Neuronal stem cell (in vitro differentiated cells): ENCODE data around the gene CCDC73.
"Not testable (repeated sequence)": the region's sequence is repeated elsewhere in the genome, so short reads cannot be mapped to it uniquely, and the experiment has no call there.

Experiments
- DNase-seq: peaks from one replicate; pipeline ENCODE4 v3.0.0-alpha.2; 2013; ENCODE audit warnings: low spot score
- H2AFZ ChIP-seq: one replicate; pipeline ENCODE4 v1.6.1; 2013; ENCODE audit warnings: mild to moderate bottlenecking, low read length, inconsistent platforms
- H2AK5ac ChIP-seq: 2 replicates; pipeline ENCODE4 v1.6.1; 2013; ENCODE audit warnings: low read depth, mild to moderate bottlenecking, inconsistent platforms, low read length, moderate library complexity, mixed read lengths
- H2BK120ac ChIP-seq: 2 replicates; pipeline ENCODE4 v1.6.1; 2013; ENCODE audit warnings: low read depth, mild to moderate bottlenecking, inconsistent platforms, low read length, moderate library complexity, mixed read lengths
- H2BK12ac ChIP-seq: one replicate; pipeline ENCODE4 v1.6.1; 2013; ENCODE audit warnings: low read length, inconsistent platforms
- H2BK15ac ChIP-seq: 2 replicates; pipeline ENCODE4 v1.6.1; 2013; ENCODE audit warnings: mild to moderate bottlenecking, low read length, inconsistent platforms, mixed read lengths
- H2BK5ac ChIP-seq: one replicate; pipeline ENCODE4 v1.6.1; 2013; ENCODE audit warnings: inconsistent platforms, mild to moderate bottlenecking, low read length, moderate library complexity
- H3K14ac ChIP-seq: one replicate; pipeline ENCODE4 v1.6.1; 2013; ENCODE audit warnings: low read length, inconsistent platforms
- H3K18ac ChIP-seq: 2 replicates; pipeline ENCODE4 v1.6.1; 2013; ENCODE audit warnings: low read length, inconsistent platforms
- H3K23ac ChIP-seq: 2 replicates; pipeline ENCODE4 v1.6.1; 2013; ENCODE audit warnings: low read depth, mild to moderate bottlenecking, mixed read lengths, low read length, inconsistent platforms; ENCODE audit not compliant: poor library complexity
- H3K27ac ChIP-seq: replicated peaks from 3 replicates; pipeline ENCODE4 v1.5.1; 2013; ENCODE audit warnings: low read length, inconsistent platforms
- H3K27me3 ChIP-seq, 3 experiments: 2 replicates each; pipeline ENCODE4 v1.6.1; 2013; ENCODE audit warnings: low read length in 3 of 3, mild to moderate bottlenecking in 2 of 3, inconsistent platforms in 1 of 3, low read depth in 1 of 3, mixed read lengths in 1 of 3, moderate library complexity in 1 of 3; ENCODE audit not compliant: control insufficient read depth in 3 of 3, insufficient read depth in 3 of 3
- H3K36me3 ChIP-seq, 2 donors: replicated peaks in 1 of 2; 2 replicates each; pipeline ENCODE4 v1.6.1; 2013; ENCODE audit warnings: low read length in 2 of 2; ENCODE audit not compliant: control insufficient read depth in 2 of 2, insufficient read depth in 2 of 2
- H3K4ac ChIP-seq: 2 replicates; pipeline ENCODE4 v1.6.1; 2013; ENCODE audit warnings: inconsistent platforms, mild to moderate bottlenecking, low read length, moderate library complexity
- H3K4me1 ChIP-seq, 2 donors: 1 replicate in 1 of 2; 2 replicates in 1 of 2; pipeline ENCODE4 v1.6.1; 2013; ENCODE audit warnings: low read length in 2 of 2, low read depth in 1 of 2; ENCODE audit not compliant: control insufficient read depth in 2 of 2, insufficient read depth in 1 of 2
- H3K4me2 ChIP-seq: one replicate; pipeline ENCODE4 v1.6.1; 2013; ENCODE audit warnings: mild to moderate bottlenecking, low read length, inconsistent platforms; ENCODE audit not compliant: insufficient read depth, poor library complexity, severe bottlenecking
- H3K4me3 ChIP-seq, 2 donors: 2 replicates each; pipeline ENCODE4 v1.5.1; 2013; ENCODE audit warnings: low read length in 2 of 2, mild to moderate bottlenecking in 2 of 2, inconsistent platforms in 1 of 2, moderate library complexity in 1 of 2
- H3K79me1 ChIP-seq: one replicate; pipeline ENCODE4 v1.6.1; 2013; ENCODE audit warnings: low read depth, mild to moderate bottlenecking, inconsistent platforms, low read length, moderate library complexity
- H3K9ac ChIP-seq: one replicate; pipeline ENCODE4 v1.6.1; 2013; ENCODE audit warnings: mild to moderate bottlenecking, low read depth, low read length, inconsistent platforms; ENCODE audit not compliant: poor library complexity
- H3K9me3 ChIP-seq, 2 donors: replicated peaks in 1 of 2; 2 replicates each; pipeline versions ENCODE3 to v1.6.1; 2013; ENCODE audit warnings: low read length in 2 of 2, mild to moderate bottlenecking in 2 of 2, inconsistent platforms in 1 of 2, low read depth in 1 of 2, mixed read lengths in 1 of 2, moderate library complexity in 1 of 2; ENCODE audit not compliant: control insufficient read depth in 2 of 2, insufficient read depth in 1 of 2
- H4K8ac ChIP-seq: one replicate; pipeline ENCODE4 v1.6.1; 2013; ENCODE audit warnings: low read depth, mild to moderate bottlenecking, inconsistent platforms, low read length, moderate library complexity
- H4K91ac ChIP-seq: one replicate; pipeline ENCODE4 v1.6.1; 2013; ENCODE audit warnings: low read length, low read depth, mild to moderate bottlenecking, inconsistent platforms; ENCODE audit not compliant: poor library complexity
- WGBS, 2 donors: extraction: QIAGEN DNeasy Blood & Tissue Kit; methylation state at CpG; one replicate each; pipeline ENCODE4 v1.1.7; 2013; ENCODE audit warnings: missing lambda C conversion rate in 2 of 2, mixed read lengths in 1 of 2; ENCODE audit not compliant: insufficient read length in 2 of 2, insufficient replicate concordance in 1 of 2; ENCODE audit errors: extremely low coverage in 2 of 2; 5-methylcytosine and 5-hydroxymethylcytosine counted together

Gene CCDC73

DNA sequence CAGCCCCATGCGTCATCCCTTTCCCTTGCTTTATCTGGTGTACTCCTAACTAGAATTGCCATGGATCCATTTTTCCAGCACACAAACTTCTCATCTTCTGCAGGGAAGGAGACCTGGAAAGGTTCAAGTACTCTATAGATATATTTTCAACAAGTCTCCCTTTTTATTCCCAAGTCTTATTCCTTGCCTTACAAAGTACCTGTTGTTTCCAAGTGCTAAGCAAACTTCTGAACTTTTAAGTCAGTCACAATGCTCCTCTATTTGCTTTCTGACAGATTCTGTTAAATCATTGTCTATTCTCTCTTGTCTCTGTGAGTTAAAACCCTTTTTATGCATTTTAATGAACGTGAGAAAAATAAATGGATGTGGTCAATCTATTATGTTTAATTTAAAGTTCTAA lies 20.4 kb downstream of the CCDC73 start:
- H2AFZ ChIP-seq, result no peak overlapping the region
- H3K36me3 ChIP-seq, result no peaks in the 10 kb centered on the region
- no peak overlapping the region for H3K4ac ChIP-seq
- no peak overlapping the region for H3K4me3 ChIP-seq
- no peak overlapping the region for H3K4me2 ChIP-seq
- H3K9ac ChIP-seq, result no peak overlapping the region
- H3K27ac ChIP-seq, result no peak overlapping the region
- H3K23ac ChIP-seq, result no peak overlapping the region
- H3K9me3 ChIP-seq, result no peaks in the 10 kb centered on the region
- no CpG with 5 or more reads among the region's 2 CpGs for WGBS, 2 donors
- no peaks in the 10 kb centered on the region for H3K79me1 ChIP-seq
- H2BK12ac ChIP-seq, result no peak overlapping the region
- no peak overlapping the region for H4K91ac ChIP-seq
- no peak overlapping the region for H3K18ac ChIP-seq
- no peak overlapping the region for H2BK120ac ChIP-seq
- H3K4me1 ChIP-seq, result no peaks in the 10 kb centered on the region
- DNase-seq, result no peak
- H3K27me3 ChIP-seq, result no peaks in the 10 kb centered on the region
- H2BK15ac ChIP-seq, result no peak overlapping the region
- H2AK5ac ChIP-seq, result no peak overlapping the region
- no peak overlapping the region for H4K8ac ChIP-seq
- H3K14ac ChIP-seq, result no peak overlapping the region
- H2BK5ac ChIP-seq, result no peak overlapping the region

DNA sequence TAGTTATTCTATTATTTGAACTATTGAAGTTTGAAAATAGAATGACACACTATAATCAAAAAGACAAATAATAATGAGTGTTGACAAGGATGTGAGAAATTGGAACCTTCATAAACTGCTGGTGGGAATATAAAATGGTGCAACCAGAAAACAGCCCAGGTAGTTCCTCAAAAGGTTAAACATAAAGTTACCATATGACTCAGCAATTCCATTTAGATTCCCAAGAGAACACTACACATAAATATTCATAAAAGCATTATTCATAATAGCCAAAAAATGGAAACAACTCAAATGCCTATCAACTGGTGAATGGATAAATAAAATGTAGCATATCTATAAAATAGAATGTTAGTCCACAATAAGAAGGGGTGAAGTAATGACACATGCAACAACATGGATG lies 21.7 kb downstream of the CCDC73 start:
- no peak overlapping the region for H3K9ac ChIP-seq
- H4K91ac ChIP-seq, result no peak overlapping the region
- no peak overlapping the region for H3K4me2 ChIP-seq
- H2AFZ ChIP-seq, result no peak overlapping the region
- no peak overlapping the region for H3K4me3 ChIP-seq
- DNase-seq, result no peak
- no peak overlapping the region for H4K8ac ChIP-seq
- no peak overlapping the region for H3K18ac ChIP-seq
- H3K79me1 ChIP-seq, result no peaks in the 10 kb centered on the region
- H3K23ac ChIP-seq, result no peak overlapping the region
- no peaks in the 10 kb centered on the region for H3K36me3 ChIP-seq
- H3K27me3 ChIP-seq, result no peaks in the 10 kb centered on the region
- no peak overlapping the region for H2AK5ac ChIP-seq
- no peak overlapping the region for H2BK12ac ChIP-seq
- no peak overlapping the region for H2BK5ac ChIP-seq
- H3K4me1 ChIP-seq, result no peaks in the 10 kb centered on the region
- H3K4ac ChIP-seq, result no peak overlapping the region
- H3K14ac ChIP-seq, result no peak overlapping the region
- H3K9me3 ChIP-seq, result no peaks in the 10 kb centered on the region
- no peak overlapping the region for H3K27ac ChIP-seq
- no peak overlapping the region for H2BK15ac ChIP-seq
- H2BK120ac ChIP-seq, result no peak overlapping the region

GRCh38 chr11:32761774-32762173 lies 32.7 kb downstream of the CCDC73 start:
- not testable (repeated sequence) for H2BK15ac ChIP-seq, H3K9ac ChIP-seq, H2BK5ac ChIP-seq, H4K8ac ChIP-seq, H3K4me2 ChIP-seq, H3K4ac ChIP-seq, H3K23ac ChIP-seq, H2BK12ac ChIP-seq, H3K9me3 ChIP-seq, H3K14ac ChIP-seq, H2AK5ac ChIP-seq, DNase-seq, H3K4me3 ChIP-seq, H3K27ac ChIP-seq, H3K18ac ChIP-seq, H2AFZ ChIP-seq, H3K79me1 ChIP-seq, H3K36me3 ChIP-seq, H3K27me3 ChIP-seq, H3K4me1 ChIP-seq, H4K91ac ChIP-seq, H2BK120ac ChIP-seq
- WGBS, 2 donors, result no CpG with 5 or more reads among the region's 2 CpGs

DNA sequence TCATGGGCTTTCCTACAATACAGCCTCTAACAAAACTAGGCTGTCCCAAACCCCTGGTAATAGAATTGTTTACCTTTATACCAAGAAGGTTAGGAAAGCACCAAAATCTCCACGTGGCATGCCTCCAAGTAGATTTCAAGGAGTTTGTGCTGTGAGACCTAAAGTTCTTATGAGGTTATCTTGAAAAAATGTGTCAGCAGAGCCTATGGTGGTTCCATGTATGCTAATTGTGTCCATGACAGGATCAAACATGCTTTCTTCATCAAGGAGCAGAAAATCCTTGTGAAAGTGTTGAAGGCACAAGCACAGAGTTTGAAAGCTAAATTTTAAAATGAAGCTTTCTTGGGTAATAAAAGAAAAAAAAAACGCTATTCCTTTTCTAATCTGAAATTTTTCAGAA lies 36.2 kb downstream of the CCDC73 start:
- Histone ChIP-seq H3K18ac (no peak overlapping the region), H3K4me1 (no peaks in the 10 kb centered on the region), H3K27ac (no peak overlapping the region), H2BK15ac (no peak overlapping the region), H4K91ac (no peak overlapping the region), H3K14ac (no peak overlapping the region), H3K79me1 (no peaks in the 10 kb centered on the region), H2AFZ (no peak overlapping the region), H3K4me2 (no peak overlapping the region), H2BK12ac (no peak overlapping the region), H2BK5ac (no peak overlapping the region), H2BK120ac (no peak overlapping the region), H3K9ac (no peak overlapping the region), H3K23ac (no peak overlapping the region), H4K8ac (no peak overlapping the region), H3K4me3 (no peak overlapping the region), H3K36me3 (no peaks in the 10 kb centered on the region), H3K27me3 (no peaks in the 10 kb centered on the region), H3K9me3 (no peaks in the 10 kb centered on the region), H2AK5ac (no peak overlapping the region), H3K4ac (no peak overlapping the region)
- WGBS, 2 donors, result no CpG with 5 or more reads among the region's 2 CpGs
- no peak for DNase-seq
